GM10248 (cell line): ENCODE measurements around the gene GAST.

ENCODE experiments used
- CTCF ChIA-PET: fragments of 300-600 bp; sonication (Branson Sonifier 250); formaldehyde crosslinking; extraction: SDS; loops from one replicate; lab custom pipeline; 2021; ENCODE audit warnings: antibody characterized with exemption; lab: Yijun Ruan, JAX
- POLR2A ChIA-PET: fragments of 350-650 bp; sonication (Branson Sonifier 250); formaldehyde crosslinking; extraction: SDS; loops from one replicate; lab custom pipeline; 2020; ENCODE audit warnings: antibody characterized with exemption; lab: Yijun Ruan, JAX
- DNase-seq: peaks from one replicate; pipeline ENCODE4 v3.0.0; 2012; ENCODE audit errors: extremely low spot score
- CTCF ChIP-seq: IDR thresholded peaks from 2 replicates; pipeline ENCODE4 v1.5.1; 2012; ENCODE audit warnings: mild to moderate bottlenecking, low read depth; ENCODE audit errors: extremely low read depth, missing control alignments, control extremely low read depth

Gene GAST

GRCh38 chr17:41707803-41708669, 4.1 kb upstream of the GAST start:
- CTCF ChIA-PET: interaction anchor here (1.1 to 5.8 kb wide), 4 partner anchors 13 to 103 kb away, joined by 3 to 36 read pairs (median 6); partner anchors contain the start of gene P3H4
- TF ChIP-seq CTCF: no peak
- DNase-seq: no peak
- POLR2A ChIA-PET: interaction anchor here (0.6 to 1.2 kb wide), 3 partner anchors 12 to 443 kb away, joined by 3 to 4 read pairs (median 3); no protein-coding TSS in a partner anchor

GRCh38 chr17:41710472-41711090, 1.6 kb upstream of the GAST start:
- POLR2A ChIA-PET: no interaction called here
- no peak for DNase-seq
- CTCF ChIA-PET: interaction anchor here (1.1 kb wide), 1 partner anchor 15 kb away, joined by 6 read pairs; no protein-coding TSS in a partner anchor
- no peak for TF ChIP-seq CTCF

GRCh38 chr17:41717408-41718286, 5.5 kb downstream of the GAST start:
- no peak for DNase-seq
- TF ChIP-seq CTCF: no peak
- ChIA-PET POLR2A (no interaction called here), CTCF (interaction anchor here (0.8 to 1.6 kb wide), 2 partner anchors 20 to 22 kb away, joined by 4 to 5 read pairs; no protein-coding TSS in a partner anchor)

- ChIA-PET CTCF (interaction anchor here (0.8 to 1.6 kb wide), 2 partner anchors 19 to 22 kb away, joined by 4 to 5 read pairs; no protein-coding TSS in a partner anchor), POLR2A (no interaction called here)
- no peak for DNase-seq
- no peak for TF ChIP-seq CTCF
Observed at GRCh38 chr17:41718287-41718645, 6.1 kb downstream of the GAST start.

- POLR2A ChIA-PET: no interaction called here
Observed at GRCh38 chr17:41722231-41722630, 10.1 kb downstream of the GAST start.

More at GRCh38 chr17:41722231-41722630, 10.1 kb downstream of the GAST start:
- DNase-seq: no peak
- CTCF ChIA-PET: interaction anchor here (1.3 to 1.4 kb wide), 2 partner anchors 26 to 80 kb away, joined by 3 to 6 read pairs; no protein-coding TSS in a partner anchor
- no peak for TF ChIP-seq CTCF
